ENCODE measurements around the gene CDC42EP3.

GRCh38 chr2:37711308-37711731 is 39.9 kb upstream of the CDC42EP3 start:
- TF ChIP-seq EZH2 (IDR thresholded peaks at IDR 0.05; ENCODE audit: borderline replicate concordance) (no peak), CTCF (IDR thresholded peaks at IDR 0.05; ENCODE audit: poor library complexity) (no peak)

Data from hepatocyte (in vitro differentiated cells).